Left lung (tissue), 10 donors: Measurements from ENCODE around the gene PIGL. TPM values are rescaled to one million over a fixed set of nuclear protein-coding genes. Genes with fewer than 3 reads are reported as not detected.
"Not testable (repeated sequence)": the region's sequence is repeated elsewhere in the genome, so short reads cannot be mapped to it uniquely, and the experiment has no call there.

ENCODE experiments used
- ATAC-seq: fragments of 200-7000 bp; cut with Tn5 transposase; one replicate; pipeline ENCODE4 v1.9.1; 2020; ENCODE audit warnings: moderate library complexity
- DNase-seq, 4 donors: peaks; one replicate each; pipeline ENCODE4 v3.0.0-alpha.2; 2013 to 2020
- H3K27ac ChIP-seq, 2 donors: fragments of 200-600 bp; sonication (generic) in 1 of 2; one replicate each; pipeline versions ENCODE4 v1.5.0 to v1.8.0; 2020 to 2021
- H3K27me3 ChIP-seq, 2 donors: fragments of 200-600 bp; sonication (generic) in 1 of 2; one replicate each; pipeline versions ENCODE4 v1.5.0 to v1.8.0; 2020 to 2021
- H3K36me3 ChIP-seq, 2 donors: fragments of 200-600 bp; sonication (generic) in 1 of 2; one replicate each; pipeline versions ENCODE4 v1.5.0 to v1.8.0; 2020 to 2021
- H3K4me1 ChIP-seq, 2 donors: fragments of 200-600 bp; one replicate each; pipeline ENCODE4 v1.8.0; 2021
- H3K4me3 ChIP-seq, 2 donors: fragments of 200-600 bp; sonication (generic) in 1 of 2; one replicate each; pipeline versions ENCODE4 v1.5.0 to v1.8.0; 2020 to 2021; ENCODE audit warnings: mild to moderate bottlenecking in 1 of 2
- H3K9me3 ChIP-seq, 2 donors: fragments of 200-600 bp; sonication (generic) in 1 of 2; one replicate each; pipeline versions ENCODE4 v1.5.0 to v1.8.0; 2020 to 2021
- CTCF ChIP-seq, 2 donors: fragments of 200-600 bp; sonication (generic) in 1 of 2; IDR thresholded peaks; one replicate each; pipeline versions ENCODE4 v1.5.0 to v1.8.0; 2021; ENCODE audit warnings: antibody characterized with exemption in 2 of 2
- intact Hi-C, 2 donors: fragments of 100-400 bp; cut with DNase I; formaldehyde crosslinking; loops; one replicate each; pipeline versions ENCODE4 v1.11.2 to v1.14.2; 2022
- polyA plus RNA-seq, 6 donors: library from polyadenylated mRNA; unstranded; fragments of 120-200 nt; gene quantifications; one replicate each; pipeline ENCODE4 v1.2.1, GENCODE V29; 2013; ENCODE audit not compliant: insufficient read length in 6 of 6
- total RNA-seq, 2 donors: library from RNA; stranded (reverse); fragmentation: NEBNext Ultra II Directional; extraction: Animal tissue kit (Norgen Biotek cat#: 25700); gene quantifications; one replicate each; pipeline ENCODE4 v1.2.1, GENCODE V29; 2021
- donor health status: DM: no; HTN: yes; CAD: no.
- donor health status: DM: no; HTN: no; CAD: no.

The PIGL gene
- total and polyA plus RNA-seq, 8 donors: 15.9 to 56.0 (median 40.5) TPM

- H3K9me3 ChIP-seq: no peaks in the 10 kb centered on the region
- no peak for TF ChIP-seq CTCF (IDR thresholded peaks at IDR 0.05)
- intact Hi-C loops: no loop called here
- H3K27ac ChIP-seq: no peak overlapping the region
- DNase-seq (no peak), ATAC-seq (no peak)
- no peaks in the 10 kb centered on the region for H3K27me3 ChIP-seq
- peaks cover 0 to 12% of the 10 kb centered on the region in 2 donors for H3K36me3 ChIP-seq
- H3K4me3 ChIP-seq: no peak overlapping the region
- no peaks in the 10 kb centered on the region for H3K4me1 ChIP-seq
These were observed 85.8 kb downstream of the PIGL start for GRCh38 chr17:16302856-16303255.

- no peak for TF ChIP-seq CTCF (IDR thresholded peaks at IDR 0.05)
- Histone ChIP-seq H3K36me3 (peaks cover 0 to 12% of the 10 kb centered on the region in 2 donors), H3K4me1 (no peaks in the 10 kb centered on the region), H3K9me3 (no peaks in the 10 kb centered on the region), H3K4me3 (no peak overlapping the region), H3K27ac (no peak overlapping the region), H3K27me3 (no peaks in the 10 kb centered on the region)
- ATAC-seq: peak; percentile 30
- intact Hi-C loops: no loop called here
- DNase-seq: peak in 1 of 4 donors; percentile 46
These were observed 87.8 kb downstream of the PIGL start for GRCh38 chr17:16304830-16305229.

- H3K36me3 ChIP-seq: peaks cover 0 to 6% of the 10 kb centered on the region in 2 donors
- no peak overlapping the region for H3K4me3 ChIP-seq
- no peak for DNase-seq
- H3K9me3 ChIP-seq: no peaks in the 10 kb centered on the region
- TF ChIP-seq CTCF (IDR thresholded peaks at IDR 0.05): no peak
- no peak overlapping the region for H3K27ac ChIP-seq
- intact Hi-C loops: no loop called here
- H3K27me3 ChIP-seq: no peaks in the 10 kb centered on the region
- no peak for ATAC-seq
- no peaks in the 10 kb centered on the region for H3K4me1 ChIP-seq
These were observed 89.2 kb downstream of the PIGL start for GRCh38 chr17:16306211-16306610.

- H3K36me3 ChIP-seq, H3K27me3 ChIP-seq, H3K4me3 ChIP-seq, H3K9me3 ChIP-seq, H3K27ac ChIP-seq, H3K4me1 ChIP-seq, intact Hi-C loops, ATAC-seq, DNase-seq: not testable (repeated sequence)
These were observed 95.1 kb downstream of the PIGL start for GRCh38 chr17:16312061-16312460.

- no peak for TF ChIP-seq CTCF (IDR thresholded peaks at IDR 0.05)
- Histone ChIP-seq H3K36me3 (peaks cover 0 to 7% of the 10 kb centered on the region in 2 donors), H3K27me3 (no peaks in the 10 kb centered on the region), H3K27ac (no peak overlapping the region), H3K4me3 (no peak overlapping the region), H3K9me3 (no peaks in the 10 kb centered on the region), H3K4me1 (no peaks in the 10 kb centered on the region)
- DNase-seq (no peak), ATAC-seq (no peak)
- intact Hi-C loops: no loop called here
These were observed 96.4 kb downstream of the PIGL start for GRCh38 chr17:16313139-16314090.
